Middle frontal gyrus (tissue), 1 donor: ENCODE measurements around the gene AP2M1.
"Not testable (repeated sequence)": the region's sequence is repeated elsewhere in the genome, so short reads cannot be mapped to it uniquely, and the experiment has no call there.

ENCODE experiments used
- DNase-seq: peaks from one replicate; pipeline ENCODE4 v3.0.0-alpha.2; 2015; ENCODE audit warnings: low spot score; ENCODE audit errors: extremely low spot score

Gene AP2M1

GRCh38 chr3:184156522-184156955 lies 18.1 kb upstream of the AP2M1 start:
- no peak for DNase-seq

GRCh38 chr3:184157206-184157605 lies 17.4 kb upstream of the AP2M1 start:
- no peak for DNase-seq

GRCh38 chr3:184158404-184158803 lies 16.3 kb upstream of the AP2M1 start:
- DNase-seq: no peak

- no peak for DNase-seq
These were observed 14.2 kb upstream of the AP2M1 start for GRCh38 chr3:184160456-184160855.

- DNase-seq: not testable (repeated sequence)
These were observed 12.0 kb upstream of the AP2M1 start for GRCh38 chr3:184162571-184163070.

GRCh38 chr3:184164648-184165330 lies 9.9 kb upstream of the AP2M1 start:
- no peak for DNase-seq

- DNase-seq: no peak
These were observed 9.1 kb upstream of the AP2M1 start for GRCh38 chr3:184165543-184165942.

GRCh38 chr3:184166671-184167070 lies 8.0 kb upstream of the AP2M1 start:
- no peak for DNase-seq

GRCh38 chr3:184167786-184168185 lies 6.9 kb upstream of the AP2M1 start:
- no peak for DNase-seq

GRCh38 chr3:184168363-184169120 lies 6.1 kb upstream of the AP2M1 start:
- DNase-seq: no peak

GRCh38 chr3:184169896-184170875 lies 4.5 kb upstream of the AP2M1 start:
- no peak for DNase-seq

- no peak for DNase-seq
These were observed 3.1 kb upstream of the AP2M1 start for GRCh38 chr3:184171562-184171961.

GRCh38 chr3:184172681-184173373 lies 1.8 kb upstream of the AP2M1 start:
- DNase-seq: no peak

- no peak for DNase-seq
These were observed 1.3 kb upstream of the AP2M1 start for GRCh38 chr3:184173374-184173722.

- no peak for DNase-seq
These were observed 390 bp upstream of the AP2M1 start for GRCh38 chr3:184174284-184174645.

- DNase-seq: no peak
These were observed 851 bp downstream of the AP2M1 start for GRCh38 chr3:184175506-184175905.

- no peak for DNase-seq
These were observed 1.3 kb downstream of the AP2M1 start for GRCh38 chr3:184175981-184176376.

- DNase-seq: no peak
These were observed 2.0 kb downstream of the AP2M1 start for GRCh38 chr3:184176377-184177330.

- DNase-seq: no peak
These were observed 2.7 kb downstream of the AP2M1 start for GRCh38 chr3:184177331-184177731.

- no peak for DNase-seq
These were observed 3.2 kb downstream of the AP2M1 start for GRCh38 chr3:184177767-184178306.
